GM21529 (cell line): ENCODE data around the gene DST.
A peak's percentile ranks its signal among the peaks of the same experiment; 100 is the strongest.

Experiments
- ATAC-seq: cut with Tn5 transposase; IDR thresholded peaks from one replicate; pipeline ENCODE4 v1.9.1; 2021; ENCODE audit not compliant: unreplicated experiment

The DST gene

GRCh38 chr6:56624728-56625069 lies 18.0 kb downstream of the DST start:
- ATAC-seq = no peak

- no peak for ATAC-seq
Measured at GRCh38 chr6:56624046-56624727, 18.5 kb downstream of the DST start.

DNA sequence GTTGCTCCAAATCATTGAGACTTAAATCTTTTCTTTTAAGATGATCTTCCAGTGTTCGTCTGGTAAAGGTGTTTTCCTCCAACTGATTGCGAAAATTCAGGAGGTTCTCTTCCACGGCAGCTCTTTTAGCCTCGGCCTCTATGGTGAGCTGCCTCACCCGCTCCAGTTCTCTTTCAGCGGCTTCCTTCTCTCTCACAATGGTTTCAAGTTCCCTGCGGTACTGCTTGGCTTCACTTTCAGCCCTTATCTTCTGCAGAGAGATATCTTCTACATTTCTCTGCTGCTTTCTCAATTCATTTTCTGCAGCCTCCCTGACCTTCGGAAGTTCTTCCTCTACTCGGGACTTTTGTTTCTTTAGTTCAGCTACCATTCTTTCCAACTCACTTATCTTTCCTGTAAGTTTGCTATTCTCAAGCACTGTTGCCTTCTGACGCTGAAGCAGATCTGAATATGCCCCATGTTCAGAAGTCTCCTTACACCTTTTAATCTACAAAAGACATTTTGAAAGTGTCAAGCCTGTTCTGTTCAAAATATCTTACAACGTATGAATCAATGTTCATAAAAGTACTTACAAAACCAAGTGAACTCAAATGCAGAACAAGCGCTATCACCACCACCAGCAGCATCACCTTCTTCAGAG lies 22.3 kb downstream of the DST start:
- no peak for ATAC-seq

DNA sequence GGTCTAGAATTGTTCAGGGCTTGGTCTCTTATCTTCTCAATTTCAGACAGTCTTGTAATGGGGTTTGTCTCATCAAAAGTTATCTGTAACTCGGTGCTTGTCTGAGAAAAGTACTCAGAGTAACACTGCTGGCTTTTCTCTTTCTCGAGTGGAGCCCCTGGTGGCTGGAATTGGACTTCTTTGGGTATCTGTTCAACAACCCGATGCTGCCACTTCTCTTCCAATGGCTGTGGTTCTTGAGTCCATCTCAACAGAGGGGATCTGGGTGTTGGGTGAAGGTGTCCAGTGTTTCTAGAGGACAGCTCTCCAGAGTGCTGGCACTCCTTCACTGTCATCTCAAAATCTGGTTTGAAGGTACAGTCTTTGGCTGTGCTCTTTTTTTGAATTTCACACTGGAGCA lies 24.6 kb downstream of the DST start:
- ATAC-seq = no peak

DNA sequence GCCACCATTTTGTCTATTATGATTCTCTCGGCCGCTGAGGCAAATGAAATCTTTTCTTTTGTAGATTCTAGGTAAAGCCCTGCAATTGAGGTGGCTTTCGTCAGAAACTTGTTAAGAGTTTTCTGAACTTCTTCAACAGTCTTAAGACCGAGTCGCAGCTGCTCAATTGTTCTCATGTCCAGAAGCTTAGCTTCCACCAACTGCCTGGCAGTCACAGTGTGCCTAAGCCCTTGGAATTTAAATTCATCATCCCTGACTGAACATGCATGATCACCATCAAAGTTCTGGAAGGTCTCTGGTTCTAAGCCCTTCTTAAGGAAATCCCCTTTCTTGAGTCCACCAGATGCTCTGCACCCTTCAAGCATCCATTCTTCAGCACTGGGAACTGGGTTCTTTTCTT lies 25.7 kb downstream of the DST start:
- ATAC-seq = no peak

DNA sequence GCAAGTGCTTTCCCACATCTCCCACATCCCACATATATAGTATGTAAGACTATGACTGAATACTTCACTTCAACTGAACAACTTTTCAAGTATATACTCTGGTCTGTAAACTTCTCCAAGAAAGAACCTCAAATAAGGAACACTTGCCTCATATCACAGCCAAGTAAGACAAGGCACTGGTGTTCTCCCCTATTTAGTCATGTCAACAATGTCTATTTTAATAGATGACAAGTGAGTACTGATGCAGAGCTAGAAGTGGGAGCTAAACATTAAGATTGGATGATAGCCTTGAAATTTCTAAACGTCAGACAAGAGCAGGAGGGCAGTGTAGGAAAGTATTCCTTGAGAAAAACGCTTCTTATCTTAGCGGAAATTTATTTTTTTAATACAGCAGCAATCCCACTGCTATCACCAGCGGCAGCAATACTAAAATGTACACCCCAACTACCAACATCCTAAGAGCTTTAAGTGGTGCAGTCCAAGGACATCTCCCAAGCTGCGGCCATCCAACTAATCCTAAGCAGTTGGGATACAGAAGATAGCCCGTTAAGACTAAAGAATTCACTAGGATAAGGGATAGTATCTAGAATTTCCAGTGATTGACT lies 29.3 kb downstream of the DST start:
- no peak for ATAC-seq

- no peak for ATAC-seq
Measured at GRCh38 chr6:56608332-56608731, 34.4 kb downstream of the DST start.

- no peak for ATAC-seq
Measured at GRCh38 chr6:56607111-56607752, 35.5 kb downstream of the DST start.

- no peak for ATAC-seq
Measured at GRCh38 chr6:56605435-56605834, 37.3 kb downstream of the DST start.

DNA sequence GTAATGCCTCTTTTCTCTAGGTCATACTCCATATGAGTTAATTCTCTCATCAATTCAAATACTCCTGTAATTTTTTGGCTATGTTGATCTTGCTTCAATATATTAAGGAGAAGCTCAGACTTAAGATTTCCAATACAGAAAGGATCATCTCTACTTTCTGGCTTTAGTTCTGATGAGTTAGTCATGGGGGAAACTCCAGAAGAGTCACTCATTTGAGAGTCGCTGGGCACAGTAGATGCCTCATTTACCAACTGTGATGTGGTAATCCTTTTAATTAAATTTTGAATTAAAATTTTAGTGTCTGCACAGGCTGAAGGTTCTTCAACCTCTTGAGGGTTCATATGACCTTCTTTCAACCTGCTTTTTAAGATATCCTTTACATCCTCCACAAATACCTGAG lies 38.5 kb downstream of the DST start:
- ATAC-seq = no peak

GRCh38 chr6:56601390-56601789 lies 41.3 kb downstream of the DST start:
- ATAC-seq = no peak

DNA sequence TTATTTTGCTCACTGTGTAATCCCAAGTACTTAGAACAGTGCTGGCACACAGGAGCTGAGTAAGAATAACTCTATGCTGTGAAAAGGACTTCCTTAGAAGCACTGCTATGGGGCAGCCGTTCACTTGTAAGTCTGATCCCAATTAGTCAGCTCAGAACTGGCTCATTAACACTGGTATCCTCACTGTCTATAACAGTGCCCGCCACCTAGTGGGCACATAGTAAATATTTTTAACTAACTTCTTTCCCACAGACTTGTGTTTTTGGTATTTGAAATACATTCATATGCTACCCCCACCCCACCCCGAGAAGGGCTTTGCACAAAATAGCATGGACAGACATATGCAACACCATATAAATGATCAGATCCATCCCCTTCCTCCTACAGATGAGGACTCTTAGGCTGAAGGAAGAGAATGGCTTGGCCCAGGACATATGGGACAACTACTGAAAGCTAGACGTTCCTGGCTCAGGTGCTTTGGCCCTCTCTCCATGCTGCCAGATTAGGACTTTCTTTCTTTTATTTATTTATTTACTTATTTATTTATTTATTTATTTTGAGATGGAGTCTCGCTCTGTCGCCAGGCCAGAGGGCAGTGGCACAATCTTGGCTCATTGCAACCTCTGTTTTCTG lies 47.1 kb downstream of the DST start:
- ATAC-seq = peak; percentile 33

DNA sequence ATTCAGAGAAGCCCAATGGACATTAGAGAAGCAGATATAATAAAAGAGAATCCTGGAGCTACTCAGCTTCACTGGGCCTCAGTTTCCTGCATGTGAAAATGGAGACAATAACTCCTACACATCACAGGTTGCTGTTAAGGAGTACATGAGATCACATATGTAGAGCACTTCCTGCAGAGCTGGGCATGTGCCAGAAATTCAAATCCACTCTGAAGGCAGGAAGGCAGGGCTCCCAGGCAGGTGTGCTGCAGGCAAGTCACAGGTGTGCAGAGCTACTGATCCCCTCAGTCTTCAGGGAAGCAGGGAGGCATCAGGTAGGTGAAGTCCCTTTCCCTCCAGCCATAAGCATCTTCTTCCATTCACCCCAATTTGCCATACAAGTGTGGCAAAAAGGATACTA lies 48.0 kb downstream of the DST start:
- ATAC-seq = no peak

DNA sequence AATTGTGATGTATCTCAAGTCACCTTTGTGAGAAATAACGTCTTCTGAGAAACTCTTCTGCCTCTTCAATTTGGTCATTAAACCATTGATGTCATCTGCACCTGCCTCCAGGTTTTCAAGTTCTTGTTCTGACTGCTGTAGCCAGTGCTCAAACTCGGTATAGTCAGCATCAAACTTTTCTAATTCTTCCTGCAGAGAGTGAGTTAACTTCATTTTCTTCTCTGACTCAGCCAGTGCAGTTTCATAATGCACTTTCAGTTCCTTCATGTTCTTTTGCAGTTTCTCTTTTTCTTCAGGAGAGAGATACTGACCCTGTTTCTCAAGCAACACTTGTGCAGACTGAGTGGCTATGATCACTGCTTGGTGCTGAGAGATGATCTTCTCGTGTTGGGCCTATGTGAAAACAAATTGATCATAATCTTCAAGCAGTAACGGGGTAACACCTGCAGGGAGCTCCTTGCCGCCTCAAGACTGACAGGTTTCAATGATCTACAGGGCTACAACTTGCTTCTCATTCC lies 48.8 kb downstream of the DST start:
- peak; percentile 86 for ATAC-seq

- ATAC-seq = no peak
Measured at GRCh38 chr6:56582236-56582635, 60.5 kb downstream of the DST start.

- ATAC-seq = no peak
Measured at GRCh38 chr6:56581296-56581925, 61.3 kb downstream of the DST start.

DNA sequence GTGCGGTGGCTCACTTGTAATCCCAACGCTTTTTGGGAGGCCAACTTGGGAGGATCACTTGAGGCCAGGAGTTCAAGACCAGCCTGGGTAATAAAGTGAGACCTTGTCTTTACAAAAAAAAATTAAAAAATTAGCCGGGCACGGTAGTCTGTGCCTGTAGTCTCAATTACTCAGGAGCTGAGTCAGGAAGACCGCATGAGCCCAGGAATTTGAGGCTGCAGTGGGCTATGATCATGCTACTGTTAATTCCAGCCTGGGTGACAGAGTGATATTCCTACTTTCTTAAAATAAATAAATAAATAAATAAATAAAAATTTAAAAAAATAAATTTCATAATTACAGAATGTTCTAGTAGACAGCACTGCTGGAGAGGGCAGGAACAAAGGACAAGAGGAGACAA lies 62.4 kb downstream of the DST start:
- no peak for ATAC-seq

DNA sequence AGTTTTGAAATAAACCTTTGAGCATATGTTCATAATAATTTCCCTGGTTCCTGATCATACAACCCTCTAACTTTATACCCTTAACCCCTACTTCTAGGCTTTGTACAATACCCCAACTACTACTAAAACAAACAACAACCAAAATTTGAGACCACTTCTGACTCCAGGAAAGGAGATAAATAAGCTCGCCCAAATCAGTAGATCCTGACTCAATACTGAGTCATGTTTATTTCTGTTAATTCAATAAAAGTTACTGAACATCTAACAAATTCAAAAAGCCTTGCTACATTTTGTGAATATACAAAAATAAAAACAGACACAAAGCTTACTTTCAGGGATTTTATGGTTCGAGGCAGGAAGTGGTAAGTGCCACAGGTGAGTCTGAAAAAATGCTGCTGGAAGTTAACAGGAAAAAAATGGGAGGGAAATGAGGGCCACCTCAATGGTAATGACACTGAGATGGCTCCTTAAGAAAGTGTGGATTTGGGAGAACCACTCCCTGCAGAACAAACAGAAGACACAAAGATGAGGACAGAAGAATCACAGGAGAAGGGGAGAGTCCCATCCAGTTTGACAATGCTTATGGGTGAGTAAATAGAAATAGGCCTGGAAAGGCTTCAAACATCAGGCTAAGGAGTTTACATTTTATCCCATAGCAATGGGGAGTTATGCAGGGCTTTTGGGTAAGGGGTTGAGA lies 63.4 kb downstream of the DST start:
- ATAC-seq = no peak

DNA sequence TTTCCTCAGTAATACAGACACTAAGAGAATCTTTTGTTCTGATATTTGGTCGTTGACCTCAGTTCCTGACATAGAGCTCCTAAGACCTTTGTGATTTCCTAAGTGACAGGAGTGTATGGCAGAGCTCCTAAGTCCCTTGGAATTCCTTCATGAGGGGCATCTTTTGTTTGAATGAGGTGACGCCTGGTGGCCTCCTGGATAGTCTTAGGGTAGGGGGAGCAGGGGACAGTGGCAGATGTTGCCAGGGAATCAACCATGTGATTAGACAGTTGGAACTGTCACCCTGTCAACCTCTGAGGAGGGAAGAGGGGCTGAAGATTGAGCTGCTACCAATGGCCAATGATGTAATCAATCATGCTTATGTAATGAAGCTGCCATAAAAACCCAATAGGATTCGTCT lies 67.0 kb downstream of the DST start:
- no peak for ATAC-seq

- ATAC-seq = no peak
Measured at GRCh38 chr6:56574292-56574691, 68.4 kb downstream of the DST start.
